Neural cell (in vitro differentiated cells): ENCODE data around the gene APPBP2. TPM values are rescaled to one million over a fixed set of nuclear protein-coding genes. Genes with fewer than 3 reads are reported as not detected.
"Not testable (repeated sequence)": the region's sequence is repeated elsewhere in the genome, so short reads cannot be mapped to it uniquely, and the experiment has no call there.

Experiments
- H2AFZ ChIP-seq: fragments of 200-600, 300-800 bp; sonication (generic), shearing (Covaris generic); 2 replicates; pipeline ENCODE4 v1.6.0; 2014; ENCODE audit warnings: low read depth, mild to moderate bottlenecking, antibody characterized with exemption, low read length, moderate library complexity
- H3F3A ChIP-seq: fragments of 200-600 bp; shearing (Covaris generic); 2 replicates; pipeline ENCODE4 v1.6.1; 2016; ENCODE audit warnings: mild to moderate bottlenecking, moderate library complexity, mixed read lengths, antibody characterized with exemption, low read length; ENCODE audit not compliant: insufficient read depth, poor library complexity, severe bottlenecking
- H3K27ac ChIP-seq: fragments of 200-600, 300-800 bp; sonication (generic), shearing (Covaris generic); 2 replicates; pipeline ENCODE4 v1.5.1; 2014; ENCODE audit warnings: mild to moderate bottlenecking, low read length, moderate library complexity
- H3K27me3 ChIP-seq: fragments of 300-800, 200-600 bp; sonication (generic), shearing (Covaris generic); 2 replicates; pipeline ENCODE4 v1.6.0; 2014; ENCODE audit warnings: mild to moderate bottlenecking, low read depth, low read length, moderate library complexity; ENCODE audit not compliant: insufficient read depth
- H3K36me3 ChIP-seq: fragments of 300-800, 200-600 bp; sonication (generic), shearing (Covaris generic); 2 replicates; pipeline ENCODE4 v1.5.1; 2014; ENCODE audit warnings: mild to moderate bottlenecking, antibody characterized with exemption, low read length, moderate library complexity; ENCODE audit not compliant: insufficient read depth
- H3K4me2 ChIP-seq: fragments of 300-800, 200-600 bp; sonication (generic), shearing (Covaris generic); 2 replicates; pipeline ENCODE4 v1.6.0; 2014; ENCODE audit warnings: mild to moderate bottlenecking, low read length
- H3K4me3 ChIP-seq: fragments of 300-800, 200-600 bp; sonication (generic), shearing (Covaris generic); 2 replicates; pipeline ENCODE4 v1.5.1; 2014; ENCODE audit warnings: mild to moderate bottlenecking, low read length, moderate library complexity
- H3K79me2 ChIP-seq: fragments of 200-600 bp; shearing (Covaris generic); replicated peaks from 2 replicates; pipeline ENCODE4 v1.6.0; 2014; ENCODE audit warnings: mild to moderate bottlenecking, low read length, moderate library complexity; ENCODE audit not compliant: insufficient read depth
- H3K9ac ChIP-seq: fragments of 300-800, 200-600 bp; sonication (generic), shearing (Covaris generic); 2 replicates; pipeline ENCODE4 v1.6.1; 2016; ENCODE audit warnings: mild to moderate bottlenecking, low read length, mixed read lengths
- H3K9me2 ChIP-seq: fragments of 200-600 bp; shearing (Covaris generic); 2 replicates; pipeline ENCODE4 v1.6.1; 2016; ENCODE audit warnings: mild to moderate bottlenecking, low read length, mixed read lengths; ENCODE audit not compliant: insufficient read depth
- H3K9me3 ChIP-seq: fragments of 200-600, 300-800 bp; sonication (generic), shearing (Covaris generic); 2 replicates; pipeline ENCODE4 v1.6.1; 2016; ENCODE audit warnings: mild to moderate bottlenecking, mixed run types, low read length, moderate library complexity, mixed read lengths
- H4K20me1 ChIP-seq: fragments of 200-600 bp; shearing (Covaris generic); 2 replicates; pipeline ENCODE4 v1.6.1; 2016; ENCODE audit warnings: mild to moderate bottlenecking, mixed run types; ENCODE audit not compliant: insufficient read depth
- EP300 ChIP-seq: fragments of 450-650 bp; conservative IDR thresholded peaks from 2 replicates; pipeline ENCODE4 v1.6.1; 2014; ENCODE audit warnings: antibody characterized with exemption, mild to moderate bottlenecking, moderate library complexity; ENCODE audit not compliant: poor library complexity, severe bottlenecking
- EZH2 ChIP-seq: fragments of 200-600, 300-800 bp; shearing (Covaris generic), sonication (generic); IDR thresholded peaks from 2 replicates; pipeline ENCODE4 v1.6.1; 2014; ENCODE audit warnings: antibody characterized with exemption, low read length, borderline replicate concordance, mild to moderate bottlenecking; ENCODE audit not compliant: insufficient read depth, poor library complexity, severe bottlenecking
- MXI1 ChIP-seq: fragments of 450-650 bp; conservative IDR thresholded peaks from 2 replicates; pipeline ENCODE4 v1.6.1; 2014; ENCODE audit warnings: antibody characterized with exemption, mild to moderate bottlenecking; ENCODE audit not compliant: poor library complexity, severe bottlenecking
- POLR2AphosphoS5 ChIP-seq: IDR thresholded peaks from 2 replicates; pipeline ENCODE4 v1.6.1; 2012
- RAD21 ChIP-seq: fragments of 450-650 bp; conservative IDR thresholded peaks from 2 replicates; pipeline ENCODE4 v1.6.1; 2014; ENCODE audit warnings: antibody characterized with exemption, mild to moderate bottlenecking, moderate library complexity
- SMC3 ChIP-seq: fragments of 450-650 bp; conservative IDR thresholded peaks from 2 replicates; pipeline ENCODE4 v1.6.1; 2014; ENCODE audit warnings: antibody characterized with exemption, mild to moderate bottlenecking, moderate library complexity; ENCODE audit not compliant: poor library complexity
- TAF1 ChIP-seq: IDR thresholded peaks from 2 replicates; pipeline ENCODE4 v1.6.1; 2012; ENCODE audit warnings: low read depth
- polyA plus RNA-seq: library from polyadenylated mRNA; depleted of rRNA; stranded (reverse); fragments of >200 nt; gene quantifications from 2 replicates; pipeline ENCODE4 v1.2.3, GENCODE V29; 2014
- TF ChIP-seq, protein P1 (sequence below): IDR thresholded peaks from 2 replicates; pipeline ENCODE4 v1.6.1; 2012; ENCODE audit warnings: borderline replicate concordance
- TF ChIP-seq, protein P2 (sequence below): fragments of 450-650 bp; IDR thresholded peaks from 2 replicates; pipeline ENCODE4 v1.5.1; 2014; ENCODE audit warnings: antibody characterized with exemption, mild to moderate bottlenecking, moderate library complexity; ENCODE audit not compliant: poor library complexity, severe bottlenecking

APPBP2 gene
- polyA plus RNA-seq, 1 donor from 2014 or later = 40.4 TPM

DNA sequence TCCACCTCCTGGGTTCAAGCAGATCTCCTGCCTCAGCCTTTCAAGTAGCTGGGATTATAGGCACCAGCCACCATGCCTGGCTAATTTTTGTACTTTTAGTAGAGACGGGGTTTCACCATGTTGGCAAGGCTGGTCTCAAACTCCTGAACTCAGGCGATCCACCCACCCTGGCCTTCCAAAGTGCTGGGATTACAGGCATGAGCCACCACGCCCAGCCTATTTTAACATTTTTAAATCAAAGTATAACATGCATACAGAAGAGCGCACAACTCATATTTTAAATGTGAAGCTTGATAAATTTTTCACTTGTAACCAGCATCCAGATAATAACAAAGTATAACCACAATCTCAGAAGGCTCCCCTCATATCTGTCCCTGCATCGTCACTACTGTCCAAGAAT, 10.8 kb downstream of the APPBP2 start:
- not testable (repeated sequence) for H2AFZ ChIP-seq, H3K27me3 ChIP-seq, H3K9me2 ChIP-seq, H3K4me2 ChIP-seq, H3K4me3 ChIP-seq, H3K27ac ChIP-seq, H3K9ac ChIP-seq, H3K36me3 ChIP-seq, H3F3A ChIP-seq, H3K9me3 ChIP-seq, H4K20me1 ChIP-seq
- peaks cover 49% of the 10 kb centered on the region for H3K79me2 ChIP-seq

- Histone ChIP-seq H4K20me1 (no peaks in the 10 kb centered on the region), H3K27ac (no peak overlapping the region), H3K4me3 (no peak overlapping the region), H3K79me2 (peaks cover 49% of the 10 kb centered on the region), H3K9me3 (no peaks in the 10 kb centered on the region), H2AFZ (no peak overlapping the region), H3K9me2 (no peaks in the 10 kb centered on the region), H3K27me3 (no peaks in the 10 kb centered on the region), H3K9ac (no peak overlapping the region), H3K4me2 (no peak overlapping the region), H3F3A (no peaks in the 10 kb centered on the region), H3K36me3 (no peaks in the 10 kb centered on the region)
- TF ChIP-seq EP300 (no peak), SMC3 (no peak), RAD21 (no peak), TAF1 (no peak), EZH2 (no peak), POLR2AphosphoS5 (no peak)
- TF ChIP-seq, protein P1, sequence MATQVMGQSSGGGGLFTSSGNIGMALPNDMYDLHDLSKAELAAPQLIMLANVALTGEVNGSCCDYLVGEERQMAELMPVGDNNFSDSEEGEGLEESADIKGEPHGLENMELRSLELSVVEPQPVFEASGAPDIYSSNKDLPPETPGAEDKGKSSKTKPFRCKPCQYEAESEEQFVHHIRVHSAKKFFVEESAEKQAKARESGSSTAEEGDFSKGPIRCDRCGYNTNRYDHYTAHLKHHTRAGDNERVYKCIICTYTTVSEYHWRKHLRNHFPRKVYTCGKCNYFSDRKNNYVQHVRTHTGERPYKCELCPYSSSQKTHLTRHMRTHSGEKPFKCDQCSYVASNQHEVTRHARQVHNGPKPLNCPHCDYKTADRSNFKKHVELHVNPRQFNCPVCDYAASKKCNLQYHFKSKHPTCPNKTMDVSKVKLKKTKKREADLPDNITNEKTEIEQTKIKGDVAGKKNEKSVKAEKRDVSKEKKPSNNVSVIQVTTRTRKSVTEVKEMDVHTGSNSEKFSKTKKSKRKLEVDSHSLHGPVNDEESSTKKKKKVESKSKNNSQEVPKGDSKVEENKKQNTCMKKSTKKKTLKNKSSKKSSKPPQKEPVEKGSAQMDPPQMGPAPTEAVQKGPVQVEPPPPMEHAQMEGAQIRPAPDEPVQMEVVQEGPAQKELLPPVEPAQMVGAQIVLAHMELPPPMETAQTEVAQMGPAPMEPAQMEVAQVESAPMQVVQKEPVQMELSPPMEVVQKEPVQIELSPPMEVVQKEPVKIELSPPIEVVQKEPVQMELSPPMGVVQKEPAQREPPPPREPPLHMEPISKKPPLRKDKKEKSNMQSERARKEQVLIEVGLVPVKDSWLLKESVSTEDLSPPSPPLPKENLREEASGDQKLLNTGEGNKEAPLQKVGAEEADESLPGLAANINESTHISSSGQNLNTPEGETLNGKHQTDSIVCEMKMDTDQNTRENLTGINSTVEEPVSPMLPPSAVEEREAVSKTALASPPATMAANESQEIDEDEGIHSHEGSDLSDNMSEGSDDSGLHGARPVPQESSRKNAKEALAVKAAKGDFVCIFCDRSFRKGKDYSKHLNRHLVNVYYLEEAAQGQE = no peak
- TF ChIP-seq, protein P2, sequence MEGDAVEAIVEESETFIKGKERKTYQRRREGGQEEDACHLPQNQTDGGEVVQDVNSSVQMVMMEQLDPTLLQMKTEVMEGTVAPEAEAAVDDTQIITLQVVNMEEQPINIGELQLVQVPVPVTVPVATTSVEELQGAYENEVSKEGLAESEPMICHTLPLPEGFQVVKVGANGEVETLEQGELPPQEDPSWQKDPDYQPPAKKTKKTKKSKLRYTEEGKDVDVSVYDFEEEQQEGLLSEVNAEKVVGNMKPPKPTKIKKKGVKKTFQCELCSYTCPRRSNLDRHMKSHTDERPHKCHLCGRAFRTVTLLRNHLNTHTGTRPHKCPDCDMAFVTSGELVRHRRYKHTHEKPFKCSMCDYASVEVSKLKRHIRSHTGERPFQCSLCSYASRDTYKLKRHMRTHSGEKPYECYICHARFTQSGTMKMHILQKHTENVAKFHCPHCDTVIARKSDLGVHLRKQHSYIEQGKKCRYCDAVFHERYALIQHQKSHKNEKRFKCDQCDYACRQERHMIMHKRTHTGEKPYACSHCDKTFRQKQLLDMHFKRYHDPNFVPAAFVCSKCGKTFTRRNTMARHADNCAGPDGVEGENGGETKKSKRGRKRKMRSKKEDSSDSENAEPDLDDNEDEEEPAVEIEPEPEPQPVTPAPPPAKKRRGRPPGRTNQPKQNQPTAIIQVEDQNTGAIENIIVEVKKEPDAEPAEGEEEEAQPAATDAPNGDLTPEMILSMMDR = no peak
Measured at GRCh38 chr17:60514500-60514899, 11.5 kb downstream of the APPBP2 start.

DNA sequence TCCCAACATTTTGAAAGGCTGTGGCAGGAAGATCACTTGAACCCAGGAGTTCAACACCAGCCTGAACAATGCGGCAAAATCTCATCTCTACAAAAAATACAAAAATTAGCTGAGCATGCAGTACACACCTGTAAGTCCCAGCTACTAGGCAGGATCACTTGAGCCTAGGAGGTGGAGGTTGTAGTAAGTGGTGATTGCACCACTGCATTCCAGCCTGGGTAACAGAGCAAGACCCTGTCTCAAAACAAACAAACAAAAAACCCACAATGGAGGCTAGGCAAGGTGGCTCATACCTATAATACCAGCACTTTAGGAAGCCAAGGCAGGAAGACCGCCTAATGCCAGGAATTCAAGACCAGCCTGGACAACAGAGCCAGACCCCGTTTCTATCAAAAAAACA, 12.0 kb downstream of the APPBP2 start:
- Histone ChIP-seq H3K27me3 (no peaks in the 10 kb centered on the region), H3F3A (no peaks in the 10 kb centered on the region), H3K36me3 (no peaks in the 10 kb centered on the region), H3K4me2 (no peak overlapping the region), H3K9me3 (no peaks in the 10 kb centered on the region), H3K4me3 (no peak overlapping the region), H3K9ac (no peak overlapping the region), H3K79me2 (peaks cover 51% of the 10 kb centered on the region), H3K27ac (no peak overlapping the region), H2AFZ (no peak overlapping the region), H3K9me2 (no peaks in the 10 kb centered on the region), H4K20me1 (no peaks in the 10 kb centered on the region)
- TF ChIP-seq EP300 (no peak), SMC3 (no peak), TAF1 (no peak), EZH2 (no peak), RAD21 (no peak), MXI1 (no peak), POLR2AphosphoS5 (no peak)
- TF ChIP-seq, protein P2 = no peak
- TF ChIP-seq, protein P1 = no peak
